Fibroblast of villous mesenchyme (primary cell): Measurements from ENCODE around the gene BLOC1S4. TPM values are rescaled to one million over a fixed set of nuclear protein-coding genes. Genes with fewer than 3 reads are reported as not detected.

ENCODE experiments used
- DNase-seq: peaks from one replicate; pipeline ENCODE4 v3.0.0-alpha.2; 2010; ENCODE audit warnings: low read depth
- H3K4me3 ChIP-seq: 2 replicates; pipeline ENCODE4 v1.5.1; 2011; ENCODE audit warnings: low read depth, mild to moderate bottlenecking, low read length
- CTCF ChIP-seq: IDR thresholded peaks from 2 replicates; pipeline ENCODE4 v1.5.1; 2012; ENCODE audit warnings: low read depth, mild to moderate bottlenecking, low read length; ENCODE audit not compliant: insufficient read depth
- total RNA-seq: library from RNA; depleted of rRNA; stranded (reverse); fragments of >200 nt; gene quantifications from 2 replicates; pipeline ENCODE4 v1.2.3, GENCODE V29; 2012

Gene BLOC1S4
- total RNA-seq, 1 donor = 10.4 TPM

GRCh38 chr4:6699903-6700302, 16.1 kb upstream of the BLOC1S4 start:
- no peak for TF ChIP-seq CTCF
- no peak overlapping the region for H3K4me3 ChIP-seq
- no peak for DNase-seq

GRCh38 chr4:6701371-6701770, 14.6 kb upstream of the BLOC1S4 start:
- TF ChIP-seq CTCF = peak; percentile 42
- no peak for DNase-seq
- H3K4me3 ChIP-seq = no peak overlapping the region

GRCh38 chr4:6702761-6703160, 13.2 kb upstream of the BLOC1S4 start:
- no peak for TF ChIP-seq CTCF
- DNase-seq = no peak
- no peak overlapping the region for H3K4me3 ChIP-seq

- TF ChIP-seq CTCF = no peak
- peak; percentile 55 for DNase-seq
- H3K4me3 ChIP-seq = no peak overlapping the region
These were observed 12.2 kb upstream of the BLOC1S4 start for GRCh38 chr4:6703786-6704185.

- DNase-seq = no peak
- H3K4me3 ChIP-seq = no peak overlapping the region
- TF ChIP-seq CTCF = no peak
These were observed 10.3 kb upstream of the BLOC1S4 start for GRCh38 chr4:6705646-6706045.

- TF ChIP-seq CTCF = no peak
- no peak overlapping the region for H3K4me3 ChIP-seq
- DNase-seq = no peak
These were observed 9.8 kb upstream of the BLOC1S4 start for GRCh38 chr4:6706173-6706572.
